B cell (primary cell): ENCODE results near the gene NTRK2. TPM values are rescaled to one million over a fixed set of nuclear protein-coding genes. Genes with fewer than 3 reads are reported as not detected.

ENCODE experiments used
- ATAC-seq: fragments of 200-7000 bp; cut with Tn5 transposase; one replicate; pipeline ENCODE4 v1.10.0; 2021; ENCODE audit warnings: low read depth, mild to moderate bottlenecking, moderate number of reproducible peaks, moderate library complexity
- CTCF ChIA-PET: fragments of 350-600 bp; sonication (Branson Sonifier 250); formaldehyde crosslinking; loops from one replicate; lab custom pipeline; 2021; ENCODE audit warnings: antibody characterized with exemption, inconsistent platforms; lab: Charles Lee
- POLR2A ChIA-PET: fragments of 350-600 bp; sonication (Branson Sonifier 250); formaldehyde crosslinking; loops from one replicate; lab custom pipeline; 2021; ENCODE audit warnings: antibody characterized with exemption; lab: Charles Lee
- DNase-seq: peaks from one replicate; pipeline ENCODE4 v3.0.0; 2013
- H2AFZ ChIP-seq: 2 replicates; pipeline ENCODE4 v1.6.1; 2012; ENCODE audit warnings: mild to moderate bottlenecking, low read depth, low read length; ENCODE audit not compliant: insufficient read depth, poor library complexity, severe bottlenecking
- H3K27ac ChIP-seq, 2 donors: 1 replicate in 1 of 2; 2 replicates in 1 of 2; pipeline ENCODE4 v1.5.1; 2012 to 2013; ENCODE audit warnings: low read length in 2 of 2, mild to moderate bottlenecking in 2 of 2, moderate library complexity in 1 of 2
- H3K27me3 ChIP-seq, 4 experiments: fragments of 200-600 bp in 1 of 4; sonication (generic) in 1 of 4; replicated peaks in 1 of 4; 1 replicate in 2 of 4; 2 replicates in 2 of 4; pipeline versions ENCODE4 v1.6.1 to v1.7.0; 2013 to 2016; ENCODE audit warnings: low read length in 3 of 4, mild to moderate bottlenecking in 2 of 4, mixed read lengths in 1 of 4, moderate library complexity in 1 of 4; ENCODE audit not compliant: insufficient read depth in 4 of 4, control insufficient read depth in 3 of 4; ENCODE audit errors: control extremely low read depth in 1 of 4
- H3K36me3 ChIP-seq, 2 experiments: replicated peaks in 1 of 2; 1 replicate in 1 of 2; 2 replicates in 1 of 2; pipeline versions ENCODE4 v1.6.1 to v1.7.1; 2013; ENCODE audit warnings: low read length in 1 of 2; ENCODE audit not compliant: insufficient read depth in 2 of 2, control insufficient read depth in 1 of 2; ENCODE audit errors: control extremely low read depth in 1 of 2, extremely low read depth in 1 of 2
- H3K4me1 ChIP-seq, 2 donors: fragments of 200-600 bp in 1 of 2; sonication (generic) in 1 of 2; 1 replicate in 1 of 2; 2 replicates in 1 of 2; pipeline versions ENCODE4 v1.5.1 to v1.6.1; 2013 to 2017; ENCODE audit warnings: low read length in 2 of 2; ENCODE audit not compliant: control insufficient read depth in 2 of 2, insufficient read depth in 2 of 2
- H3K4me2 ChIP-seq: replicated peaks from 2 replicates; pipeline ENCODE3; 2012; ENCODE audit warnings: mild to moderate bottlenecking, low read depth, low read length; ENCODE audit not compliant: poor library complexity, severe bottlenecking
- H3K4me3 ChIP-seq, 5 experiments: fragments of 200-600 bp in 1 of 5; sonication (generic) in 1 of 5; 1 replicate in 3 of 5; 2 replicates in 2 of 5; pipeline versions ENCODE4 v1.5.1 to v1.7.0; 2011 to 2016; ENCODE audit warnings: low read length in 4 of 5, mild to moderate bottlenecking in 4 of 5, low read depth in 2 of 5, control low read depth in 1 of 5, moderate library complexity in 1 of 5; ENCODE audit not compliant: insufficient read depth in 1 of 5; ENCODE audit errors: control extremely low read depth in 1 of 5, extremely low read depth in 1 of 5
- H3K79me2 ChIP-seq: fragments of 200-600 bp; sonication (generic); one replicate; pipeline ENCODE4 v1.6.0; 2016; ENCODE audit warnings: low read length; ENCODE audit not compliant: control insufficient read depth, insufficient read depth
- H3K9ac ChIP-seq: fragments of 200-600 bp; sonication (generic); 2 replicates; pipeline ENCODE4 v1.6.1; 2017; ENCODE audit warnings: mild to moderate bottlenecking, low read length, moderate library complexity
- H3K9me3 ChIP-seq, 3 donors: one replicate each; pipeline versions ENCODE4 v1.6.1 to v1.7.1; 2013; ENCODE audit warnings: low read length in 2 of 3; ENCODE audit not compliant: control insufficient read depth in 2 of 3, insufficient read depth in 1 of 3; ENCODE audit errors: control extremely low read depth in 1 of 3
- H4K20me1 ChIP-seq: 2 replicates; pipeline ENCODE4 v1.6.0; 2012; ENCODE audit warnings: mild to moderate bottlenecking, low read length; ENCODE audit not compliant: insufficient read depth, control insufficient read depth, poor library complexity, severe bottlenecking
- H3K27ac Mint-ChIP-seq: one replicate; pipeline ENCODE4 v1.8.0; 2021; ENCODE audit warnings: mixed read lengths
- H3K27me3 Mint-ChIP-seq: one replicate; pipeline ENCODE4 v1.8.0; 2021; ENCODE audit warnings: mixed read lengths
- H3K4me1 Mint-ChIP-seq: one replicate; pipeline ENCODE4 v1.8.0; 2021; ENCODE audit warnings: mixed read lengths
- H3K4me3 Mint-ChIP-seq: one replicate; pipeline ENCODE4 v1.8.0; 2021; ENCODE audit warnings: mixed read lengths
- H3K9me3 Mint-ChIP-seq: one replicate; pipeline ENCODE4 v1.8.0; 2022; ENCODE audit warnings: mixed read lengths; ENCODE audit not compliant: insufficient read depth
- EZH2 ChIP-seq: IDR thresholded peaks from 2 replicates; pipeline ENCODE4 v1.6.1; 2012; ENCODE audit warnings: borderline replicate concordance, low read depth, mild to moderate bottlenecking, moderate library complexity, low read length; ENCODE audit not compliant: insufficient read depth, poor library complexity, severe bottlenecking
- WGBS: methylation state at CpG from one replicate; pipeline ENCODE4 v1.1.5; 2013; ENCODE audit warnings: missing lambda C conversion rate; ENCODE audit not compliant: insufficient coverage; 5-methylcytosine and 5-hydroxymethylcytosine counted together
- intact Hi-C: fragments of 100-400 bp; cut with micrococcal nuclease; formaldehyde crosslinking; loops from one replicate; pipeline ENCODE4 v1.10.0; 2022
- polyA plus RNA-seq: library from polyadenylated mRNA; depleted of rRNA; stranded (reverse); fragments of >200 nt; gene quantifications from 2 replicates; pipeline ENCODE4 v1.2.3, GENCODE V29; 2012
- total RNA-seq, 2 donors: library from RNA; stranded (reverse); fragments of 120-200 nt in 1 of 2; gene quantifications; 1 replicate in 1 of 2; 2 replicates in 1 of 2; pipeline versions ENCODE4 v1.2.3 to v1.2.4, GENCODE V29; 2013 to 2022
- TF ChIP-seq, protein P1 (sequence below): fragments of 200-600 bp; IDR thresholded peaks from one replicate; pipeline ENCODE4 v1.8.0; 2022; ENCODE audit warnings: antibody characterized with exemption, mild to moderate bottlenecking

The NTRK2 gene
- total and polyA plus RNA-seq, 2 donors (not counting 1 experiment from before 2014, with no cell fraction given), result 0.03 to 0.10 TPM

DNA sequence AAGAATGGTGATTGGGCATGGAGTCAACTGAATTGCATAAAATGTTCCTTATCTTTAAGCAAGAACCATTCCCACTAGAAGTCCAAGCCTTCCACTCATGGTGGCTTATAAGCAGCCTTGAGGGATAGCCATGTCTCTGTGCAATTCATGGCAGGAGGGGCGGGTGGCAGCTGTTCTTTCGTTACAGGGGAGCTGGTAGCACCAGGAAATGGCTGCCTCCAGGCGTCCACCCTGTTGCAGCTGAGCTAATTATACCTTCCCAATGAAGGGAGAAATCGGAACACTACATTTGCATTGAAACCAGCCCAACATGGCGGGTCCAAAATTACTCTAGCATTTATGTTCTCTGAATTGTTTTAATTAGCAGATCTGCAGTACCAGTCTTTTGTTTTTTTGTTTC is 289.8 kb downstream of the NTRK2 start:
- TF ChIP-seq, protein P1, sequence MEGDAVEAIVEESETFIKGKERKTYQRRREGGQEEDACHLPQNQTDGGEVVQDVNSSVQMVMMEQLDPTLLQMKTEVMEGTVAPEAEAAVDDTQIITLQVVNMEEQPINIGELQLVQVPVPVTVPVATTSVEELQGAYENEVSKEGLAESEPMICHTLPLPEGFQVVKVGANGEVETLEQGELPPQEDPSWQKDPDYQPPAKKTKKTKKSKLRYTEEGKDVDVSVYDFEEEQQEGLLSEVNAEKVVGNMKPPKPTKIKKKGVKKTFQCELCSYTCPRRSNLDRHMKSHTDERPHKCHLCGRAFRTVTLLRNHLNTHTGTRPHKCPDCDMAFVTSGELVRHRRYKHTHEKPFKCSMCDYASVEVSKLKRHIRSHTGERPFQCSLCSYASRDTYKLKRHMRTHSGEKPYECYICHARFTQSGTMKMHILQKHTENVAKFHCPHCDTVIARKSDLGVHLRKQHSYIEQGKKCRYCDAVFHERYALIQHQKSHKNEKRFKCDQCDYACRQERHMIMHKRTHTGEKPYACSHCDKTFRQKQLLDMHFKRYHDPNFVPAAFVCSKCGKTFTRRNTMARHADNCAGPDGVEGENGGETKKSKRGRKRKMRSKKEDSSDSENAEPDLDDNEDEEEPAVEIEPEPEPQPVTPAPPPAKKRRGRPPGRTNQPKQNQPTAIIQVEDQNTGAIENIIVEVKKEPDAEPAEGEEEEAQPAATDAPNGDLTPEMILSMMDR, result no peak
- no peak for TF ChIP-seq EZH2
- CTCF ChIA-PET, result no interaction called here
- Mint-ChIP-seq H3K9me3 (no peaks in the 10 kb centered on the region), H3K4me3 (no peak overlapping the region), H3K27ac (no peak overlapping the region), H3K4me1 (no peaks in the 10 kb centered on the region), H3K27me3 (peaks cover 5% of the 10 kb centered on the region)
- H3K79me2 ChIP-seq, result no peaks in the 10 kb centered on the region
- H3K4me3 ChIP-seq, result no peak overlapping the region
- H3K9ac ChIP-seq, result no peak overlapping the region
- H2AFZ ChIP-seq, result no peak overlapping the region
- no peak overlapping the region for H3K27ac ChIP-seq
- 95% methylated on average over 4 of the region's 5 CpGs for WGBS
- H3K4me1 ChIP-seq, result no peaks in the 10 kb centered on the region
- no peaks in the 10 kb centered on the region for H3K9me3 ChIP-seq
- no peak overlapping the region for H3K4me2 ChIP-seq
- ATAC-seq, result no peak
- H3K36me3 ChIP-seq, result no peaks in the 10 kb centered on the region
- intact Hi-C loops, result no loop called here
- POLR2A ChIA-PET, result no interaction called here
- peaks cover 0 to 3% (median 0%) of the 10 kb centered on the region in 4 experiments for H3K27me3 ChIP-seq
- no peaks in the 10 kb centered on the region for H4K20me1 ChIP-seq
- DNase-seq, result no peak

DNA sequence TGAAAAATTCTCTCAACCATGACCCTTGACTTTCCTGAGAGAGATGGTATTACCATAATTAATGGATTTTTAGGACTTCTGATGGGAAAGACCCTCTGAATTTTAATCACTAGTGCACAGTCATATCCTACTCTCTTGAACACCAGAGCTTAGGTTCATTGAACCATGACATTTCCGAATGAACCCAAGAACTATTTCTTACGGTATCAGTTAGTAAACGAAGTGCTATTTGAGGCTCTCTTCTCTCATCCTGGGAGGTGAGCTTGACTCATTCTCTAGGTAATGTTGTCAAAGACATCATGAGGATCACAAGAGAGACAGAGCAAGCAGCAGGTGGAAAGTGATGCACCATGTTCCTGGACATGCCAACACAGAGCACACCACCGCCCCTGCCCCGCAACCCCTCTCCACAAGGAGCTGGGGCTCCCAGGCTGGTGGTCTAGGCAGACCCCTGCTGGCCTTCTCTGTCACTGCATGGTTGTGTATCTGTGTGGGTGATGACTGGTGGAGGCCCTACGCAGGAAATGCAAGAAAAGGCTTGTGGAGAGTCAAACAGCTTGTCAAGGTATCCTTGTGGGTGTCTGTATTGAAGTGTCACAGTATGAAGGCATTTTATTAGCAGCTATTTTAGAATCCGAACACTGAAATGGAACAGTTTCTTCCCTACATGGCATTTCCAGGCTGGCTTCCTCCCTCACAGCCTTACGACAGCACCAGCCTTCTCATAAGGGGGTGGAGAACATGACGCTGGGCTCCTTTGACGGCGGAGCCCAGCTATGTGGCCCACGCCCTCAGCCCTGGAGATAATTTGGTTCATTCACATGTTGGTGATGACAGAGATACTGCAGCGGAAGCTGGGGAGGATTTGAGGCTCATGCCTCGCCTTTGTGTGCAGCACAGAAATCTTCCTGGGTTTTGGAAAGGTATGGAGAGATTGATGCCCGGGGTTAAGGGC is 297.6 kb downstream of the NTRK2 start:
- Histone ChIP-seq H3K36me3 (no peaks in the 10 kb centered on the region), H3K4me2 (no peak overlapping the region), H4K20me1 (no peaks in the 10 kb centered on the region), H3K4me1 (no peaks in the 10 kb centered on the region), H3K4me3 (no peak overlapping the region), H2AFZ (no peak overlapping the region), H3K79me2 (no peaks in the 10 kb centered on the region), H3K27ac (no peak overlapping the region), H3K27me3 (peaks cover 0 to 2% (median 0%) of the 10 kb centered on the region in 4 experiments), H3K9me3 (no peaks in the 10 kb centered on the region), H3K9ac (no peak overlapping the region)
- ChIA-PET CTCF (no interaction called here), POLR2A (no interaction called here)
- Mint-ChIP-seq H3K27me3 (peaks cover 18% of the 10 kb centered on the region), H3K4me1 (no peaks in the 10 kb centered on the region), H3K4me3 (no peak overlapping the region), H3K27ac (no peak overlapping the region), H3K9me3 (no peaks in the 10 kb centered on the region)
- 86% methylated on average over 10 of the region's 15 CpGs for WGBS
- ATAC-seq (no peak), DNase-seq (no peak)
- no peak for TF ChIP-seq EZH2
- TF ChIP-seq, protein P1, result no peak
- intact Hi-C loops, result no loop called here
